Measurements from ENCODE around the gene ENTPD8. TPM values are rescaled to one million over a fixed set of nuclear protein-coding genes. Genes with fewer than 3 reads are reported as not detected.
"Not testable (repeated sequence)": the region's sequence is repeated elsewhere in the genome, so short reads cannot be mapped to it uniquely, and the experiment has no call there.

Gene ENTPD8
- polyA plus RNA-seq, 5 donors, result 0.32 to 0.63 (median 0.52) TPM

GRCh38 chr9:137415451-137415850 is 25.7 kb downstream of the ENTPD8 start:
- DNase-seq, result no peak

- DNase-seq, result no peak
These were observed 28.7 kb downstream of the ENTPD8 start for GRCh38 chr9:137412431-137412830.

GRCh38 chr9:137411645-137412380 is 29.3 kb downstream of the ENTPD8 start:
- DNase-seq, result no peak

- DNase-seq, result no peak
These were observed 29.9 kb downstream of the ENTPD8 start for GRCh38 chr9:137411260-137411644.

- no peak for DNase-seq
These were observed 30.3 kb downstream of the ENTPD8 start for GRCh38 chr9:137410891-137411249.

GRCh38 chr9:137410236-137410890 is 30.8 kb downstream of the ENTPD8 start:
- not testable (repeated sequence) for DNase-seq

GRCh38 chr9:137409515-137409914 is 31.6 kb downstream of the ENTPD8 start:
- no peak for DNase-seq

- no peak for DNase-seq
These were observed 32.3 kb downstream of the ENTPD8 start for GRCh38 chr9:137408651-137409405.

GRCh38 chr9:137407590-137408300 is 33.4 kb downstream of the ENTPD8 start:
- DNase-seq, result no peak

- DNase-seq, result peak in 1 of 2 donors; percentile 55
These were observed 34.1 kb downstream of the ENTPD8 start for GRCh38 chr9:137406876-137407589.

- DNase-seq, result no peak
These were observed 34.9 kb downstream of the ENTPD8 start for GRCh38 chr9:137406085-137406760.

- DNase-seq, result no peak
These were observed 35.5 kb downstream of the ENTPD8 start for GRCh38 chr9:137405677-137406081.

GRCh38 chr9:137404961-137405567 is 36.1 kb downstream of the ENTPD8 start:
- no peak for DNase-seq

- DNase-seq, result no peak
These were observed 37.9 kb downstream of the ENTPD8 start for GRCh38 chr9:137403269-137403668.

- no peak for DNase-seq
These were observed 38.4 kb downstream of the ENTPD8 start for GRCh38 chr9:137402746-137403145.

- no peak for DNase-seq
These were observed 42.3 kb downstream of the ENTPD8 start for GRCh38 chr9:137398561-137399468.

- no peak for DNase-seq
These were observed 43.3 kb downstream of the ENTPD8 start for GRCh38 chr9:137397675-137398423.

GRCh38 chr9:137396634-137397367 is 44.4 kb downstream of the ENTPD8 start:
- no peak for DNase-seq

Data from right lung (tissue), 5 donors.